HG02642 (cell line): ENCODE results near the gene GHRH.

Experiments
- ATAC-seq: cut with Tn5 transposase; IDR thresholded peaks from one replicate; pipeline ENCODE4 v1.9.1; 2021; ENCODE audit warnings: mild to moderate bottlenecking; ENCODE audit not compliant: unreplicated experiment, poor library complexity

The GHRH gene

GRCh38 chr20:37219751-37220668 lies 41.6 kb downstream of the GHRH start:
- ATAC-seq: no peak

- no peak for ATAC-seq
These were observed 42.6 kb downstream of the GHRH start for GRCh38 chr20:37218976-37219375.

- ATAC-seq: no peak
These were observed 43.2 kb downstream of the GHRH start for GRCh38 chr20:37218441-37218840.

GRCh38 chr20:37209661-37210314 lies 51.8 kb downstream of the GHRH start:
- no peak for ATAC-seq

- no peak for ATAC-seq
These were observed 52.4 kb downstream of the GHRH start for GRCh38 chr20:37209193-37209592.

GRCh38 chr20:37207171-37207570 lies 54.4 kb downstream of the GHRH start:
- ATAC-seq: no peak

- ATAC-seq: no peak
These were observed 55.8 kb downstream of the GHRH start for GRCh38 chr20:37205794-37206193.

GRCh38 chr20:37205130-37205529 lies 56.5 kb downstream of the GHRH start:
- no peak for ATAC-seq

- no peak for ATAC-seq
These were observed 57.6 kb downstream of the GHRH start for GRCh38 chr20:37204056-37204455.

GRCh38 chr20:37202267-37202943 lies 59.2 kb downstream of the GHRH start:
- no peak for ATAC-seq

- ATAC-seq: no peak
These were observed 59.8 kb downstream of the GHRH start for GRCh38 chr20:37201827-37202162.
